ENCODE results near the gene RXFP4. TPM values are rescaled to one million over a fixed set of nuclear protein-coding genes. Genes with fewer than 3 reads are reported as not detected.
"Not testable (repeated sequence)": the region's sequence is repeated elsewhere in the genome, so short reads cannot be mapped to it uniquely, and the experiment has no call there.

Gene RXFP4
- total RNA-seq, 1 donor from 2014 or later, result not detected

GRCh38 chr1:155974208-155975115, 33.0 kb downstream of the RXFP4 start:
- intact Hi-C loops (cut with micrococcal nuclease), result no loop called here
- DNase-seq (no peak), ATAC-seq (no peak)

- ATAC-seq (no peak), DNase-seq (no peak)
- intact Hi-C loops (cut with micrococcal nuclease), result no loop called here
Measured at GRCh38 chr1:155975375-155976061, 34.1 kb downstream of the RXFP4 start.

DNA sequence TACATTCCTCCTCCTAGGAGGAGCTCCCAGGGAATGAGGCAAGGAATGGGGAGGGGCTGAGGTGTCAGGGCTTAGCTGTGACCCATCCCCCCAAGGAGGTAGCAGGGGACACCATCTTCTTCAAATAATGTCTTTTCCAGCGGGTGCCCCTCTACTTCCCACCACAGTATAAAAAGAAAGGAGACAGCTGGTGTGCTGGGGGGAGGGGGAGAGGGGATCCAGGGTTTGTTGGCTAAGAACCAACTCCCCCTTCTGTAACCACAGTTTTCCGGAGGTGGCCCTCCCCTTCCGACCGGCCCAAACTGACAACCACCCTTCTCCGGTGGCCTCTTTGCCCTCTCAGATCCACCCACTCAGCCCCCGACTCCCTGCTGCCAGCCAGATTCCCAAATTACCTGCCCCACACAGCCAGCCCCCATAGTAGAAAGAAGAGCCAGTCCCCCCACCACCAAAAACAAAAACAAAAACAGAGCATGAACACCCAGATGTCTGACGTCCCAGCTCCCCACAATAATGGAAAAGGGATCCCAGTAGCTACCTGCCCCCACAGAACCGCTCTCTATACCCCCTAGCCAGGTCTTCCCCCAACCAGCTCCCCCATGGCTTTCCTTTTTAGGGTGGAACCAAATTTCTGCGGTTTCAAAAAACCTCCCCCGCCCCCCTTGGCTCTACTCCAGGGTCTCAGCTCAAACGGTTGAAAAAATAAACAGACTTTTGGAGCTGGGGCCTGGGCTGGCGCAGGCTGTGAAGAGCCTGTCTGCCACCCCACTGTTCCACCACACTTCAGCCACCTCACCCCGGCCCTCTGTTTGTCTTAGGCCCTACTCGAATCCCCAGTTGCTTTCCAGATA, 34.8 kb downstream of the RXFP4 start:
- DNase-seq, result peak; percentile 81

DNA sequence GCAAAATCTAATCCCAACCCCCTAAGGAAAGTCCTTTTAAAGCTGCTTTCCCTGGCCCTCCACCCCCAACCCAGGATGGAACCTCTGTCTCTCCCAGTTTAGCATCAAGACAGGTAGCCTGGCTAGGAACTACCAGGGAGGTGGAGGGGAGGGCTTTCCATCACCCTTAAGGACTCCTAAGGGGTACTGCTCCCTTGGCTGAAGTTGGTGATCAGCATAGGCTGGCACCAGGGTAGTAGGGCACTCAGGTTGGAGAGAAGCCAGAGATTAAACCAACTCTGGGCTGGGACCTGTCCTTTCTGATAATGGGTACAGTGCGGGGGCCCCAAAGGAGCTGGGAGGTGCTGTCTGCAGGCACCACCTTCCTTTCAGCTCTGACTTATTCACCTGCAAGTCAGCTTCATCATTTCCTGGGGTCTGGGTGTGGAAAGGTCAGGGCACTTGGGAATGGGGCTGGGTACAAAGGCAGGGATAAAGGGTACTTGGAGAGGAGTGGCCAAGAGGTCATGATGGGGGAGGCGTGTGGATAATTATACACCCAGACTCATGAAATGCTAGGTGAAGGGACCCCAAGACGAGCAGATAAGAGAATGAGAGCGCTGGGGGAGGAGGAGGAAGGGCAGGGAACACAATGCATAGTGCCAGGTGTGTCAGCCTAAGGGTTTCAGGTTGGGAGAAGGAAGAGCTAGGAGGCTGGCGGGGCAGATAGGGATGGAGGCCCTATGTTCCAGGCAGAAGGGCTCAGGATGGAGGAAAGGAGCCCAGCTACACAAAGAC, 35.7 kb downstream of the RXFP4 start:
- DNase-seq (no peak), ATAC-seq (no peak)
- intact Hi-C loops (cut with micrococcal nuclease), result no loop called here

More for the DNA sequence above, 34.8 kb downstream of the RXFP4 start:
- ATAC-seq, result no peak
- intact Hi-C loops (cut with micrococcal nuclease), result no loop called here

DNA sequence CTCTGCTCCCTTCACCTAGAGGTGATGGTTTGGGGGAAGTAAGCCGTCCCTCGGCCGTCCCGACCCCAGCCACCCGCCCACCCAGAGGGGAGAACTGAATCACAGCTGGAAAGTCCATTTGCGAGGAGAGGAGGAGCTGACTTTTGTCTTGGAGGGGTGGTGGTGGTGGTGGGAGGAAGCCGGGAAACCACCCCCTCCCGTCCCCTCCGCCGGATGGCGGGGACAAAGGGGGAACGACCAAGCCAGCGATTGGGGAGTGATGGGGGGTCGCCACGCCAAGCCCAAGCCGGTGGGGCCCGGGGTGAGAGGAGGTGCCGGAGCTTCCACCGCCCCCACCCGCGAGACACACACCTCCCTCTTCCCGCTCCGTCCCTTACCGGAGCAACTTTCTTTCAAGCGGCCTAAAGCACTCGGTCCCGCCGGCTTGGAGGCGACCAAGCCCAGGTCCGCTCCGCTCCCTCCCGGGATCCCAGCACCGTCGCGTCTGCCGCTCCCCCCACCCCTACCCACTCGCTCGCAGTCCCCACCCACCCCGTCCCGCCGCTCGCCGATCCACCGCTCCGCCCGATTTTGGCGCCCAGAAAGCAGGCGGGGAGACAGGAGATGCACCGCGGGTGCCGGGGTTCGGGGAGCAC, 36.4 kb downstream of the RXFP4 start:
- ATAC-seq (peak; percentile 52), DNase-seq (peak; percentile 69)
- intact Hi-C loops (cut with micrococcal nuclease), result no loop called here

DNA sequence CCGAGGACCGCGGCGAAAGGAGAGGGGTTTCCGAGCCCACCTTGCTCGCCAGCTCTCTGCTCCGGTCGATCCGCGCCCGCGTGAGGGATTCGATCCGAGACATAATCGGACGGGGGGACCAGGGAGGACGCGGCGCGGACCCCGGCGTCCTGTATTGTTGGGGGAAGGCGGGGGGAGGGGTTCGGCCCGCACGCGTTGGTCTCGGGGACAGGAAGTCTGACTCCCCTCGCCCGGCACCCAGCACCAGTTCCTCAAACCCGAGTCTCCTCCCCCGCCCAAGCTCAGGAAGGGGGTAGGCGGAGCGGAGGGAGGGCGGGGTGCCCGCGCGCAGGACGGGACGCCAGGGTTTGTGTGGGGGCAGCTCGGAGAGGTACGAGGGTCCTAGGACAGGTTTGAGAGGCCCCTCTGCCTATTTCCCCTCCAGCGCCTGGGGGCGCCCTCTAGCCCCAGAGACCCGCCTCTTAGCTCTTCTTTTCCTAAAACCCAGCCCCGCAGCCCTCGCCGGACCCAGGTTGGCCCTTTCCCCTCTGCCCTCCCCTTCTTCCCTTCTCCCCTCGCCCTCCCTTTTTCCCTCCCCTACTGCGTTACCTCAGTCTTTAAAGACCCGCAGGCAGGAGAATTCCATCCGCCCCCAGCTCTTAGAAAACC, 37.0 kb downstream of the RXFP4 start, which contains the start of gene ARHGEF2:
TSS of gene ARHGEF2 (minus strand) at position 223 of the 648 bp plus-strand sequence. CDS start at position 103, 120 bp downstream.
- DNase-seq, result peak; percentile 90
- ATAC-seq, result peak; percentile 74
- intact Hi-C loops (cut with micrococcal nuclease), result no loop called here

GRCh38 chr1:155978973-155979429, 37.6 kb downstream of the RXFP4 start:
- DNase-seq, result peak; percentile 45
- intact Hi-C loops (cut with micrococcal nuclease), result no loop called here
- peak; percentile 50 for ATAC-seq

GRCh38 chr1:155979597-155980343, 38.3 kb downstream of the RXFP4 start:
- ATAC-seq, result peak; percentile 71
- DNase-seq, result peak; percentile 76
- intact Hi-C loops (cut with micrococcal nuclease), result loop anchor here (5.0 kb wide), 1 partner anchor 37 kb away; the partner anchor contains the start of gene RXFP4

DNA sequence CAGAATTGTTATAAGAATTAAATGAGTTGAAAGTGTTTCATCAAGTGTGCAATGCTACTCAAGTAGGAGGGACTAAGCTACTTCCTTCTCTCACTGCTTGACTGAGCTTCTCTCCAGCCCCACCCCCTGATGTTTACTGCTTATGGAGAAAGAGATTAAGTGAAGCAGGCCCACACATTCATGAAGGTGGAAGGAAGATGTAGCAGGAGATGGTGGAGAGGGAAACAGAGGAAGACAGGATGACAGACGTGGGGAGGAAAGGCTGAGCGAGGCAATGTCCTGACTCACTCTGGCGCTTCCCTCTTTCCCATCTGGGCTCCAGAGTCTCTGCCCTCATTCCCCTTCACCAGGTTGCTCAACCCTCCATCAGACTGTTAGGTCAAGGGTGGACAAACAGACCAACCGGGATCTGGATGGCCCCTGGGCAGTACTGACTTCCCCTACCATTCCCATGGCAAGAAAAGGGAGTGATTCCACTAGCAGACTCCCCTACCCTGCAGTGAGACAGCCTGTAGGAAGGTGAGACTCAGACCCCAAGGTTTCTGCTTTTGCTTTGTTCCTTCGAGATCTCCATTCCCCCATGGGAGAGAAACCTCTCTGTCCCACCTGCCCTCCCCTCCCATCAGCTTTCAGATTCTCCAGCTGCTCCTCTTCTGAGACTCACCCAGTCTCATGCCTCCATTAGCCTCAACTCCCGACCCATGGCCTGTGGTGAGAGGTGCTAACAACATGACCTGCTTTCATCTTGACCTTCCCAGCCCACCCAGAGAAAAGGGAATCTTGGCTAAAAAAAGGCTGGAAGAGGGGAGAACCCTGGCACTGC, 40.0 kb downstream of the RXFP4 start:
- intact Hi-C loops (cut with micrococcal nuclease), result loop anchor here (5.0 kb wide), 1 partner anchor 39 kb away; the partner anchor contains the start of gene RXFP4
- DNase-seq (no peak), ATAC-seq (no peak)

DNA sequence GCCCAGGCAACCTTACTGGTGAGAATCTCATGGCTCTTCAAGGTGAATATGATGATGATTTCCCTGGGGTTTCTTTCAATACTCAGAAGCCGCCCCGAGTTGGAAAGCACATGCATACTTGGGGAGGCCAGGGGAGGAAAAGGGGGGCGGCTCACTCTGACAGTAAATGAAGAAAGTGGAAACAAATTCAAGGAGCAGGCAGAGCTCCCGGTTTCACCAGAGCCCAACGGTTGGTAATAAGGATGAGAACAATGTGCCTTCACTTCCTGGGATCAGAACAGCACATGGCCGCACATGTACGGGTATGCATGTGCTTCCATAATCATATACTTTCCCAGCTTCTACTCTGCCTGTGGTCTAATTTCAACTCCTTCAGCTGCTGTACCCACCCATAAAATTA, 40.7 kb downstream of the RXFP4 start:
- ATAC-seq (no peak), DNase-seq (no peak)
- intact Hi-C loops (cut with micrococcal nuclease), result loop anchor here (5.0 kb wide), 1 partner anchor 40 kb away; the partner anchor contains the start of gene RXFP4

DNA sequence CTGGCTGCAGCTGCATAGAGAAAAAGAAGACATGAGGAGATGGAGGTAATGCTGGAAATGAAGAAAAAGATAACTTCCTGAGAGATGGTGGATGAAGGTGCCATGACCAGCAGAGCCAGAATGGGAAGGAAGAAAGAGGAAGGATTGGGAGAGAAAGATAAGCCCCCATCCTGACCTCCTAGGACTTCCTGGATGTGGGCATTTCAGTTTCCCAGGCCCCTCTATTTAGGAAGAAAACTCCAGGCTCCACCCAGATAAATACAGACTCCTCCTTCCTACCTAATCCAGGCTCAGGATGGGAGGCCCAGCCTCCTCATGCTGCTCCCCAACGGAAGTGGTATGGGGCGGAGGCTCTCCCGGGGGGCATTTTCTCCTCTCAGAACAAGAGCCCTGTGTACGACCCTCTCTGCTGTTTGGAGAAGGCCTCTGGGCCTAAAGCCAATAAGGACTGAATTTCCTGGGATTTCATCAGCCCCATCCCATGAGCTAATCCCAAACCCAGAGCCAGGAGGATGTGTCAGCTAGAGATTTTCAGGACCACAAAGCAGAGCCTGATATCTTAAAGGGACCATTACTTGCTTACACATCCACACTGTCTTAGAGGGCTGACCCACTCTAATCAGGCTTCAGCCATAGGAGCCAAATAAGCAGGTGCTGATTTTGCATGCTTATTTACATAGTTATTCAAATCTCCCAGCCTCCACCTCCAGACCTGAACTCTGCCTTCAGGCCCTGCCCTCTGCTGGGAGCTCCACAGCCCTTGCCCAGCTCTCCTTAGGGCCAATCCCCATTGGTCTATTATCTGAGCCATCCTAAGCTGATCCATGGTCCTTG, 42.0 kb downstream of the RXFP4 start:
- ATAC-seq (peak; percentile 64), DNase-seq (peak; percentile 86)
- intact Hi-C loops (cut with micrococcal nuclease), result loop anchor here (5.0 kb wide), 1 partner anchor 41 kb away; the partner anchor contains the start of gene RXFP4

GRCh38 chr1:155984341-155984740, 42.9 kb downstream of the RXFP4 start:
- no peak for ATAC-seq
- intact Hi-C loops (cut with micrococcal nuclease), result loop anchor here (5.0 kb wide), 1 partner anchor 42 kb away; the partner anchor contains the start of gene RXFP4
- no peak for DNase-seq

- intact Hi-C loops (cut with micrococcal nuclease), result loop anchor here (5.0 kb wide), 1 partner anchor 43 kb away; the partner anchor contains the start of gene RXFP4
- ATAC-seq, DNase-seq: not testable (repeated sequence)
Measured at GRCh38 chr1:155984903-155985645, 43.6 kb downstream of the RXFP4 start.
